NCI-H1694 treated with DMSO at 0.1 percent for 48 hours (cell line): ENCODE results near the gene PCDHB6.
"Not testable (repeated sequence)": the region's sequence is repeated elsewhere in the genome, so short reads cannot be mapped to it uniquely, and the experiment has no call there.

Experiments
- DNase-seq: peaks from one replicate; lab custom pipeline; 2025; lab: John Stamatoyannopoulos, UW

Gene PCDHB6

GRCh38 chr5:141149812-141150211, at the start of gene PCDHB6:
Gene PCDHB6 (plus strand): TSS chr5:141150057. CDS start chr5:141150258, 201 bp downstream.
- no peak for DNase-seq

- no peak for DNase-seq
Measured at GRCh38 chr5:141100243-141100805, 49.5 kb upstream of the PCDHB6 start, which contains the start of gene PCDHB3. Gene PCDHB3 (plus strand): TSS chr5:141100473. CDS start chr5:141100650, 177 bp downstream.

- no peak for DNase-seq
Measured at GRCh38 chr5:141101059-141101458, 48.8 kb upstream of the PCDHB6 start.

- not testable (repeated sequence) for DNase-seq
Measured at GRCh38 chr5:141102070-141102469, 47.8 kb upstream of the PCDHB6 start.

GRCh38 chr5:141102471-141102870, 47.4 kb upstream of the PCDHB6 start:
- not testable (repeated sequence) for DNase-seq

- DNase-seq: no peak
Measured at GRCh38 chr5:141105350-141105749, 44.5 kb upstream of the PCDHB6 start.

GRCh38 chr5:141119250-141119649, 30.6 kb upstream of the PCDHB6 start:
- DNase-seq: no peak

GRCh38 chr5:141121563-141121962, 28.3 kb upstream of the PCDHB6 start, which contains the start of gene PCDHB4:
Gene PCDHB4 (plus strand): TSS chr5:141121818. CDS start chr5:141121999, 181 bp downstream.
- no peak for DNase-seq

- no peak for DNase-seq
Measured at GRCh38 chr5:141121985-141122384, 27.9 kb upstream of the PCDHB6 start.

GRCh38 chr5:141123396-141124135, 26.3 kb upstream of the PCDHB6 start:
- DNase-seq: not testable (repeated sequence)

- no peak for DNase-seq
Measured at GRCh38 chr5:141127305-141127704, 22.6 kb upstream of the PCDHB6 start.

GRCh38 chr5:141135030-141135717, 14.7 kb upstream of the PCDHB6 start, which contains the start of gene PCDHB5:
Gene PCDHB5 (plus strand): TSS chr5:141135206. CDS start chr5:141135435, 229 bp downstream.
- DNase-seq: peak; percentile 39

GRCh38 chr5:141135718-141136266, 14.1 kb upstream of the PCDHB6 start:
- no peak for DNase-seq

- not testable (repeated sequence) for DNase-seq
Measured at GRCh38 chr5:141137346-141137745, 12.5 kb upstream of the PCDHB6 start.

- no peak for DNase-seq
Measured at GRCh38 chr5:141150224-141150992, 551 bp downstream of the PCDHB6 start.

GRCh38 chr5:141150993-141151325, 1.1 kb downstream of the PCDHB6 start:
- DNase-seq: no peak

GRCh38 chr5:141151632-141152031, 1.8 kb downstream of the PCDHB6 start:
- DNase-seq: not testable (repeated sequence)

- not testable (repeated sequence) for DNase-seq
Measured at GRCh38 chr5:141152096-141152495, 2.2 kb downstream of the PCDHB6 start.

- no peak for DNase-seq
Measured at GRCh38 chr5:141155540-141156374, 5.9 kb downstream of the PCDHB6 start.

- not testable (repeated sequence) for DNase-seq
Measured at GRCh38 chr5:141157356-141157755, 7.5 kb downstream of the PCDHB6 start.

- DNase-seq: not testable (repeated sequence)
Measured at GRCh38 chr5:141157901-141158300, 8.0 kb downstream of the PCDHB6 start.
